Measurements from ENCODE around the gene OR52N5. TPM values are rescaled to one million over a fixed set of nuclear protein-coding genes. Genes with fewer than 3 reads are reported as not detected.

Gene OR52N5
- total RNA-seq = not detected
- not detected for polyA plus RNA-seq
- not detected for total RNA-seq

GRCh38 chr11:5783255-5783654, at the start of gene OR52N5:
TSS of gene OR52N5 (minus strand) at chr11:5783355. CDS start at chr11:5778634, 4,721 bp downstream.
- Histone ChIP-seq H3K4me3 (ENCODE audit: low read length) (no peak within 1 kb of the TSS), H3K27ac (ENCODE audit: low read depth, low read length) (no peak within 1 kb of the TSS), H3K4me1 (ENCODE audit: control insufficient read depth in 2 of 2, insufficient read depth in 2 of 2, low read length in 2 of 2) (no peaks in the 10 kb centered on the region), H3K27me3 (ENCODE audit: control insufficient read depth in 2 of 2, insufficient read depth in 2 of 2, low read length in 2 of 2) (no peaks in the 10 kb centered on the region), H3K9me3 (ENCODE audit: control insufficient read depth in 2 of 3, low read length in 3 of 3) (no peaks in the 10 kb centered on the region), H3K36me3 (ENCODE audit: control insufficient read depth in 2 of 3, insufficient read depth in 3 of 3, low read length in 3 of 3) (no peaks in the 10 kb centered on the region)
- peaks cover 0 to 1% (median 0%) of the 10 kb centered on the region in 7 donors for H3K4me1 Mint-ChIP-seq
- no peaks in the 10 kb centered on the region for H3K9me3 Mint-ChIP-seq
- ATAC-seq = no peak
- H3K4me3 Mint-ChIP-seq = no peak within 1 kb of the TSS
- H3K27me3 Mint-ChIP-seq = peaks cover under 1 to 23% (median 7%) of the 10 kb centered on the region in 5 donors
- intact Hi-C loops (cut with micrococcal nuclease) = no loop called here
- no peak within 1 kb of the TSS for H3K27ac Mint-ChIP-seq
- no peak for DNase-seq
- ChIA-PET POLR2A (no interaction called here), CTCF (interaction anchor here (0.7 kb wide), 1 partner anchor 750 kb away, joined by 3 read pairs; no protein-coding TSS in a partner anchor)
- no peaks in the 10 kb centered on the region for H3K36me3 Mint-ChIP-seq

- Histone ChIP-seq H3K36me3 (ENCODE audit: control insufficient read depth in 2 of 3, insufficient read depth in 3 of 3, low read length in 3 of 3) (no peaks in the 10 kb centered on the region), H3K27me3 (ENCODE audit: control insufficient read depth in 2 of 2, insufficient read depth in 2 of 2, low read length in 2 of 2) (no peaks in the 10 kb centered on the region), H3K27ac (ENCODE audit: low read depth, low read length) (no peak overlapping the region), H3K9me3 (ENCODE audit: control insufficient read depth in 2 of 3, low read length in 3 of 3) (no peaks in the 10 kb centered on the region), H3K4me3 (ENCODE audit: low read length) (no peak overlapping the region), H3K4me1 (ENCODE audit: control insufficient read depth in 2 of 2, insufficient read depth in 2 of 2, low read length in 2 of 2) (no peaks in the 10 kb centered on the region)
- CTCF ChIA-PET = no interaction called here
- POLR2A ChIA-PET = no interaction called here
- H3K27ac Mint-ChIP-seq = no peak overlapping the region
- no peak overlapping the region for H3K4me3 Mint-ChIP-seq
- intact Hi-C loops (cut with micrococcal nuclease) = no loop called here
- peaks cover 3 to 27% (median 12%) of the 10 kb centered on the region in 5 donors for H3K27me3 Mint-ChIP-seq
- H3K4me1 Mint-ChIP-seq = no peaks in the 10 kb centered on the region
- DNase-seq (no peak), ATAC-seq (no peak)
- H3K36me3 Mint-ChIP-seq = no peaks in the 10 kb centered on the region
- peaks cover 0 to 5% (median 0%) of the 10 kb centered on the region in 11 donors for H3K9me3 Mint-ChIP-seq
Measured at GRCh38 chr11:5831196-5831829, 48.2 kb upstream of the OR52N5 start.

GRCh38 chr11:5818245-5818886, 35.2 kb upstream of the OR52N5 start:
- CTCF ChIA-PET = no interaction called here
- intact Hi-C loops (cut with micrococcal nuclease) = no loop called here
- peaks cover 0 to 18% (median 11%) of the 10 kb centered on the region in 7 donors for H3K4me1 Mint-ChIP-seq

GRCh38 chr11:5815534-5815933, 32.4 kb upstream of the OR52N5 start:
- peaks cover 0 to 3% (median 0%) of the 10 kb centered on the region in 11 donors for H3K9me3 Mint-ChIP-seq
- no peak overlapping the region for H3K27ac Mint-ChIP-seq
- Histone ChIP-seq H3K4me1 (ENCODE audit: control insufficient read depth in 2 of 2, insufficient read depth in 2 of 2, low read length in 2 of 2) (peaks cover 0 to 4% of the 10 kb centered on the region in 2 donors), H3K27me3 (ENCODE audit: control insufficient read depth in 2 of 2, insufficient read depth in 2 of 2, low read length in 2 of 2) (no peaks in the 10 kb centered on the region), H3K4me3 (ENCODE audit: low read length) (no peak overlapping the region), H3K27ac (ENCODE audit: low read depth, low read length) (no peak overlapping the region), H3K9me3 (ENCODE audit: control insufficient read depth in 2 of 3, low read length in 3 of 3) (no peaks in the 10 kb centered on the region), H3K36me3 (ENCODE audit: control insufficient read depth in 2 of 3, insufficient read depth in 3 of 3, low read length in 3 of 3) (no peaks in the 10 kb centered on the region)
- intact Hi-C loops (cut with micrococcal nuclease) = no loop called here
- no peak overlapping the region for H3K4me3 Mint-ChIP-seq
- DNase-seq (no peak), ATAC-seq (peak; percentile 46)
- ChIA-PET POLR2A (no interaction called here), CTCF (no interaction called here)
- peaks cover 0 to 15% (median 4%) of the 10 kb centered on the region in 5 donors for H3K27me3 Mint-ChIP-seq
- peaks cover 0 to 18% (median 11%) of the 10 kb centered on the region in 7 donors for H3K4me1 Mint-ChIP-seq
- peaks cover 0 to under 1% (median 0%) of the 10 kb centered on the region in 5 donors for H3K36me3 Mint-ChIP-seq

More at GRCh38 chr11:5818245-5818886, 35.2 kb upstream of the OR52N5 start:
- peaks cover 0 to 4% (median 0%) of the 10 kb centered on the region in 11 donors for H3K9me3 Mint-ChIP-seq
- H3K27me3 Mint-ChIP-seq = peaks cover 0 to 15% (median 4%) of the 10 kb centered on the region in 5 donors
- peaks cover 0 to 4% (median 0%) of the 10 kb centered on the region in 5 donors for H3K36me3 Mint-ChIP-seq
- DNase-seq (peak in 2 of 9 donors; percentile 1 to 10), ATAC-seq (no peak)
- peak overlapping the region; percentile 17 to 88 (median 84) for H3K4me3 Mint-ChIP-seq
- no peaks in the 10 kb centered on the region for H3K9me3 ChIP-seq (ENCODE audit: control insufficient read depth in 2 of 3, low read length in 3 of 3)
- no peaks in the 10 kb centered on the region for H3K36me3 ChIP-seq (ENCODE audit: control insufficient read depth in 2 of 3, insufficient read depth in 3 of 3, low read length in 3 of 3)
- peak overlapping the region; percentile 29 for H3K4me3 ChIP-seq (ENCODE audit: low read length)
- no peaks in the 10 kb centered on the region for H3K27me3 ChIP-seq (ENCODE audit: control insufficient read depth in 2 of 2, insufficient read depth in 2 of 2, low read length in 2 of 2)
- peak overlapping the region in 7 of 9 donors; percentile 4 to 89 (median 68) for H3K27ac Mint-ChIP-seq
- H3K4me1 ChIP-seq (ENCODE audit: control insufficient read depth in 2 of 2, insufficient read depth in 2 of 2, low read length in 2 of 2) = peaks cover 0 to 4% of the 10 kb centered on the region in 2 donors
- POLR2A ChIA-PET = no interaction called here
- no peak overlapping the region for H3K27ac ChIP-seq (ENCODE audit: low read depth, low read length)

GRCh38 chr11:5809905-5810795, 27.0 kb upstream of the OR52N5 start:
- no peak overlapping the region for H3K27ac ChIP-seq (ENCODE audit: low read depth, low read length)
- POLR2A ChIA-PET = interaction anchor here (0.6 to 0.7 kb wide), 4 partner anchors 105 to 197 kb away, joined by 3 to 5 read pairs (median 3); no protein-coding TSS in a partner anchor
- no peaks in the 10 kb centered on the region for H3K9me3 ChIP-seq (ENCODE audit: control insufficient read depth in 2 of 3, low read length in 3 of 3)
- CTCF ChIA-PET = interaction anchor here (0.6 to 2.8 kb wide), 5 partner anchors 43 to 1173 kb away, joined by 4 to 11 read pairs (median 6); partner anchors contain the start of genes OR51D1 and TRIM5
- H3K36me3 ChIP-seq (ENCODE audit: control insufficient read depth in 2 of 3, insufficient read depth in 3 of 3, low read length in 3 of 3) = no peaks in the 10 kb centered on the region
- peaks cover 7 to 16% (median 10%) of the 10 kb centered on the region in 7 donors for H3K4me1 Mint-ChIP-seq
- H3K9me3 Mint-ChIP-seq = no peaks in the 10 kb centered on the region
- H3K27ac Mint-ChIP-seq = peak overlapping the region in 1 of 9 donors; percentile 19
- H3K4me1 ChIP-seq (ENCODE audit: control insufficient read depth in 2 of 2, insufficient read depth in 2 of 2, low read length in 2 of 2) = no peaks in the 10 kb centered on the region
- H3K27me3 ChIP-seq (ENCODE audit: control insufficient read depth in 2 of 2, insufficient read depth in 2 of 2, low read length in 2 of 2) = peaks cover 0 to 6% of the 10 kb centered on the region in 2 donors
- ATAC-seq (no peak), DNase-seq (no peak)
- no peak overlapping the region for H3K4me3 Mint-ChIP-seq
- H3K27me3 Mint-ChIP-seq = peaks cover 8 to 28% (median 19%) of the 10 kb centered on the region in 5 donors
- H3K36me3 Mint-ChIP-seq = no peaks in the 10 kb centered on the region
- H3K4me3 ChIP-seq (ENCODE audit: low read length) = no peak overlapping the region
- intact Hi-C loops (cut with micrococcal nuclease) = loop anchor here (1.0 to 5.0 kb wide), 2 partner anchors 186 to 1173 kb away; partner anchors contain the start of gene OR51D1 (in 1 of the 2)

GRCh38 chr11:5809122-5809519, 26.0 kb upstream of the OR52N5 start:
- peaks cover 1 to 5% (median 4%) of the 10 kb centered on the region in 11 donors for H3K9me3 Mint-ChIP-seq
- Histone ChIP-seq H3K27ac (ENCODE audit: low read depth, low read length) (no peak overlapping the region), H3K4me1 (ENCODE audit: control insufficient read depth in 2 of 2, insufficient read depth in 2 of 2, low read length in 2 of 2) (no peaks in the 10 kb centered on the region), H3K27me3 (ENCODE audit: control insufficient read depth in 2 of 2, insufficient read depth in 2 of 2, low read length in 2 of 2) (peaks cover 0 to 6% of the 10 kb centered on the region in 2 donors), H3K4me3 (ENCODE audit: low read length) (peak overlapping the region; percentile 61), H3K36me3 (ENCODE audit: control insufficient read depth in 2 of 3, insufficient read depth in 3 of 3, low read length in 3 of 3) (no peaks in the 10 kb centered on the region), H3K9me3 (ENCODE audit: control insufficient read depth in 2 of 3, low read length in 3 of 3) (peaks cover 0 to under 1% (median 0%) of the 10 kb centered on the region in 3 experiments)
- CTCF ChIA-PET = interaction anchor here (0.8 to 2.8 kb wide), 6 partner anchors 124 to 1172 kb away, joined by 4 to 11 read pairs (median 6); partner anchors contain the start of genes OR51D1 and TRIM5
- peak overlapping the region in 6 of 9 donors; percentile 1 to 87 (median 20) for H3K27ac Mint-ChIP-seq
- peak overlapping the region; percentile 86 to 95 (median 90) for H3K4me3 Mint-ChIP-seq
- peaks cover 0 to 3% (median 0%) of the 10 kb centered on the region in 5 donors for H3K36me3 Mint-ChIP-seq
- intact Hi-C loops (cut with micrococcal nuclease) = loop anchor here (1.0 to 5.0 kb wide), 2 partner anchors 185 to 1172 kb away; partner anchors contain the start of gene OR51D1 (in 1 of the 2)
- peaks cover 12 to 30% (median 23%) of the 10 kb centered on the region in 5 donors for H3K27me3 Mint-ChIP-seq
- POLR2A ChIA-PET = interaction anchor here (0.6 to 0.7 kb wide), 2 partner anchors 104 to 109 kb away, joined by 3 to 5 read pairs; no protein-coding TSS in a partner anchor
- H3K4me1 Mint-ChIP-seq = peaks cover 7 to 16% (median 10%) of the 10 kb centered on the region in 7 donors
- ATAC-seq = peak; percentile 17
- peak in 2 of 9 donors; percentile 7 to 12 for DNase-seq
